G401.6 (cell line): ENCODE results near the gene SSC5D.
"Not testable (repeated sequence)": the region's sequence is repeated elsewhere in the genome, so short reads cannot be mapped to it uniquely, and the experiment has no call there.

Experiments used
- FAIRE-seq: peaks from 2 replicates; lab custom pipeline; 2012; peaks lifted over from hg19 to GRCh38; lab: Jason Lieb, UNC

The SSC5D gene

DNA sequence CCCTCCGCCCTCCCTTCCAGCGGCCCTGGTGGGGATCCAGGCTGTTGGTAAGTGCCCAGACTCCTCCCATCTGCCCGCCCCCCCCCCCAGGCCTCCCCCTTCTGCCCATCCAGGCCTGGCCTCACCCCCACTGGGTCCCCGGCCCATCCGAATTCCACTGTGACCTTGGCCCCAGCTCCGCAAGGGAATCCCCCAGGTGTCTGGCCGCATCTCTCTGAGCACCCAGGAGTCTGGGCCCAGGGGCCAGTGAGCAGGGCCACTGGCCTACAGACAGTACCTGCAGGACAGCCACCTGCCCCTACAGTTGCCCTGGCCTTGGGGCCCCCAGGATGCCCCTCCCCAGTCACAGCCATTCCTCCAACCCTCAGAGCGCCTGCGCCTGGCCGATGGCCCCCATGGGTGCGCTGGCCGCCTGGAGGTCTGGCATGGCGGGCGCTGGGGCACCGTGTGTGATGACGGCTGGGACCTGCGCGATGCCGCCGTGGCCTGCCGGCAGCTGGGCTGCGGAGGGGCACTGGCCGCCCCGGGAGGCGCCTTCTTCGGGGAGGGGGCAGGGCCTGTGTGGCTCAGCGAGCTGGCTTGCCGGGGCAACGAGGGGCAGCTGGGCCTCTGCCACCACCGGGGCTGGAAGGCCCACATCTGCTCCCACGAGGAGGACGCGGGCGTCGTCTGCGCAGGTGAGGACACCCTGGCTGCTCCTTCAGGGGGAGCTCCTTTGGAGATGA is 912 bp downstream of the SSC5D start:
- no peak for FAIRE-seq

DNA sequence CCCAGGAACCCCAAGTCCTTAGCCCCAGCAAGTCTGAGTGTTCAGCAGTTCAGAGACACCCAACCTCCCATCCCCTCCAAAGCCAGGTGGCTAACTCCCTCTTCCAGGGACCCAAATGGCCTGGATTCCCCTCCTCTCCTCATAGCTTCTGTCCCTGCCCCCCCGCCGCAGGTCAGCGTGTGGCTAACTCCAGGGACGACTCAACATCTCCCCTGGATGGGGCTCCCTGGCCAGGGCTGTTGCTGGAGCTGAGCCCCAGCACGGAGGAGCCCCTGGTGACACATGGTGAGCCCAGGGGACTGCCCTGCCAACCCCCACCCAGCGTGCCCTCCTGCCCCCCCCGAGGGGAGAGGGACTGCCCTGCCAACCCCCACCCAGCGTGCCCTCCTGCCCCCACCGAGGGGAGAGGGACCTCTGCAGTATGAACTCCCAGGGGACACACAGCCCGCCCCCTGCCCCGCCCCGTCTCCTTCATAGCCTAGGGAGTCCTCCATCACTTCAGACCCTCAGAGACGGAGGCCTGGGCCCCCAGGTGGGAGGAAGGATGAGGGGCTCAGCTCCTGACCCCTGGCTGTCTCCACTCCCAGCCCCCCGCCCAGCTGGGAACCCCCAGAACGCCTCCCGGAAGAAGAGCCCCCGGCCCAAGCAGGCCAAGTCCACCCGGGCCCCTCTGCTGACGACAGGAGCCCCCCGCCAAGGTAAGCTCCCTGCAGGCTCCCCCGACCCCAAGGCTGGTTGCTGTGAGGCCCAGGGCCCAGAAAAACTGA is 1.7 kb downstream of the SSC5D start:
- no peak for FAIRE-seq

DNA sequence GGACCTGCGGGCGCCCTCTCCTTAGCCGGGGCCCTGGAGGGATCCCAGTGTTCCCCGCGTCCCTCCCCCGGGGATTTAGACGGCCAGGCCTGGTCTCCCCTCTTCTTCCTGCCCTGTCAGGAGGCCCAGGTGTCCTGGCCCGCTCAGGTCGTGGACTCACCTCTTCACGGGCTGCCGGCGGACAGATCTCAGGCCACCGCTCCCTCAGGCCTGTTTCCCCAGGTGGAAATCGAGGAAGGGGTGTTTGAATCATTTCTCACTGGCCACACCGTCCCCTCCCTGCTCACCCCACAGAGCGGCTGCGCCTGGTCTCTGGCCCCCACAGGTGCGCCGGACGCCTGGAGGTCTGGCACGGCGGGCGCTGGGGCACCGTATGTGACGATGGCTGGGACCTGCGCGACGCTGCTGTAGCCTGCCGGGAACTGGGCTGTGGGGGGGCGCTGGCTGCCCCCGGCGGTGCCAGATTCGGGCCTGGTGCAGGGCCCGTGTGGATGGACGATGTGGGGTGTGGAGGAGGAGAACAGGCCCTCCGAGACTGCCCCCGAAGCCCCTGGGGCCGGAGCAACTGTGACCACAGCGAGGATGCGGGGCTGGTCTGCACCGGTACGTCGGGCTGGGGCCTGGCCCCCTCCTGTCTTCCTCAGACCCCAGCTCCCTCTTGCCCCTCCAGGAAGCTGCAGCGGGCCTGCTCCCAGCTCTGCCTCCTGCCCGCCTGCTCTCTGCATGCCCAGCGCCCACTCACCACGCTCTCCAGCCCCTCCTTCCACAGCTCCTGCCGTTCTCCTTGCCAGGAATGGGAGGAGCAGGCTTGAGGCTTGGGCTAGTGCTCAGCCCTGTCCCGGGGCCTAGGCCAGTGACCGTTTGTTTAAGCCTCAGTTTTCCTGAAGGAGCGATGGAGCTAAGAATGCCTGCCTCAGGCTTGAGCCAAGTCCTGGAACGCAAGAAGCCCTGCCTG is 2.5 kb downstream of the SSC5D start:
- no peak for FAIRE-seq

DNA sequence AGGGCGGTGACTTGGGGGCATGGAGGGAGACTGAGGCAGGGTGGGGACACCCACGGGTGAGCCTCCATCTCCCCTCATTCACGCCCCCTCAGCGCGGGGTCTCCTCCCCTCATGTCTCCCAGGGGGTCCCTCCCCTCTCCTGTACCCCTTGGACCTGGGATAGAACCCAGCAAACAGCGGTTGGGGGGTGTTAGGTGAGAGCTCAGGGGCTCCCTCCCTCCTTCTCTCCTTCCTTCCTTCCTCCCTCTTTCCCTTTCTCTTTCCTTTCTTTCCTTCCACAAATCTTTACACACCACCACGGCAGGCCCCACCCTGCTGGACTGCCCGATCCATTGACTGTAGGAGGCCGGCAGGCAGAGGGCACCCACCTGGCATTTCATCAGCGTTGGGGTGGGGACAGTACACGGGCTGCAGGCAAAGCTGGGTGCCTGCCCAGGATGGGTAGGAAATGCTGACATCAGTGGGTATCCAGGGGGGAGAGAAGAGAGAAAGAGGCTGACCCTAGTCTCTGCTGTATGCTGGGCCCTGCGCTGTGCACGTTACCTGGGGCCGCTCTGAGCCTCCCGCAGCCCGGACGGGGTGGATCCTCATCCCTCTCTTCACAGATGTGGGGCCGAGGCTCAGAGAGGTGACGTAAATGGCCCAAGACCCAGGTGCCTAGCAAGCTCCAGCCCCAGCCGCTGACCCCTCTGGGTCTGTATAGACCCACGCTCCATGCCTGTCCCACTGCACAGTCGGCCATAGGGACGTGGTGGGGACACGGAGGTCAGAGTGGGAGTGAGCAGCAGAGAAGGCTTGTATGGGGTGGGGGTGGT is 3.5 kb downstream of the SSC5D start:
- FAIRE-seq, result no peak

DNA sequence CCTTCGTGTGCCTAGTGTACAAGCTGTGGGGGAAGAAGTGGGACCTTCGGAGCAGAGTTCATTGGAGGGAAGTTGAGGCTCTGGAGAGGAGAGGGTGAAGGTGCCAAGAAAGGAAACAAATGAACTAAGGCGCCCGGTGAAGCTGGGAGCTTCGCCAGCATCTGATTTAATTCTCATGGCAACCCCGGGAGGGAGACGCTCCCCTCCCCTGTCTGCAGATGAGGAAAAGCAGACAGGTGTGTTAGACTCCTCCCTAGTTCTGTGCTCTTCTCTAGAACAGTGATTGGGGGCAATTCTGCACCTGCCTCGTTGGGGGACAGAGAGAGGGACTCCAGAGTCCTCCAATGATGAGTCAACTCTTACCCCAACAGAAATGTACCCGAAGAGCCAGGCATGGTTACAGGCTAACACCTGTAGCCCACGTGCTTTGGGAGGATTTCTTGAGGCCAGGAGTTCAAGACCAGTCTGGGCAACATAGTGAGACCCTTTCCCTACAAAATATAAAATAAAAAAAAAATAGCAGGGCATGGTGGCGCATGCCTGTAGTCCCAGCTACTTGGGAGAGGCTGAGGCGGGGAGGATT is 4.2 kb downstream of the SSC5D start:
- no peak for FAIRE-seq

DNA sequence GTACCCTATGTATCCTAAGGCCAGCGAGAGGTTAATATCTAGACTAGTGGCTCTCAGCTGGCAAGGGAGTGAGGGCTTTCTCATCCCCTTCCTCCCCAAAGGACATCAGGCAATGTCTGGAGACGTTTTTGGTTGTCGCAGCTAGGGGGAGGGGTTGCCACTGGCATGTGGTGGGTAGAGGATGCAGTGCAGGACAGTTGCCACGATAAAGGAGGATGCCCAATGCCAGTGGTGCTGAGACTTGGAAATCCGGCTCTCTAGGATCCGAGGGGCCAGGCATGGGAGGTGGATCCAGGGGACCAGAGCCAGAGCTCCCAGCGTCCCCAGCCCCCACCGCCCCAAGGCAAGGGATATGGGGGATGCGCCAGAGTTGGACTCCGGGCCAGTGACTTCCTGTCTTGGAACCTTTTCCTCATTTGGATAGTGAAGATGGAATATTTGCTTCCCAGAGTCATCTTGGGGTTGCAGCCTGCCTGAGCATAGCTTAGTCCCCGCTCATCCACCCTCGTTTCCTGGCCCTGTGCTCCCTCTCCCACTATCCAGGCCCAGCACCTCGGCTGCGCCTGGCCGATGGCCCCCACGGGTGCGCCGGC is 4.9 kb downstream of the SSC5D start:
- FAIRE-seq, result no peak

DNA sequence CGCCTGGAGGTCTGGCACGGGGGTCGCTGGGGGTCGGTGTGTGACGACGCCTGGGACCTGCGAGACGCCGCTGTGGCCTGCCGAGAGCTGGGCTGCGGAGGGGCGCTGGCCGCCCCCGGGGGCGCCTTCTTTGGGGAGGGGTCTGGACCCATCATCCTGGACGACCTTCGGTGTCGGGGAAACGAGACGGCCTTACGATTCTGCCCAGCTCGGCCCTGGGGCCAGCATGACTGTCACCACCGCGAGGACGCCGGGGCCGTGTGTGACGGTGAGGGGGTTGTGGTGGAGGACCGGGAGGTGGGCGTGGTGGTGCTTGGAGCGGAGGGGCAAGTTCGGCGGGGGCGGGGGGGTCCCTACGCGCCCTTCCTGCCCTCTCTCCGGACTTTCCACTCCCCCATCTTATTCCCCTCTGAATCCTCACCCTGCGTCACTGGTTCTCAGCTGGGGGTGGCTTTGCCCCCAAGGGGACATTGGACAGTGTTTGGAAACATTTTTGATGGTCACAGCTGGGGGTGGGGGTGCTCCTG is 5.5 kb downstream of the SSC5D start:
- no peak for FAIRE-seq

DNA sequence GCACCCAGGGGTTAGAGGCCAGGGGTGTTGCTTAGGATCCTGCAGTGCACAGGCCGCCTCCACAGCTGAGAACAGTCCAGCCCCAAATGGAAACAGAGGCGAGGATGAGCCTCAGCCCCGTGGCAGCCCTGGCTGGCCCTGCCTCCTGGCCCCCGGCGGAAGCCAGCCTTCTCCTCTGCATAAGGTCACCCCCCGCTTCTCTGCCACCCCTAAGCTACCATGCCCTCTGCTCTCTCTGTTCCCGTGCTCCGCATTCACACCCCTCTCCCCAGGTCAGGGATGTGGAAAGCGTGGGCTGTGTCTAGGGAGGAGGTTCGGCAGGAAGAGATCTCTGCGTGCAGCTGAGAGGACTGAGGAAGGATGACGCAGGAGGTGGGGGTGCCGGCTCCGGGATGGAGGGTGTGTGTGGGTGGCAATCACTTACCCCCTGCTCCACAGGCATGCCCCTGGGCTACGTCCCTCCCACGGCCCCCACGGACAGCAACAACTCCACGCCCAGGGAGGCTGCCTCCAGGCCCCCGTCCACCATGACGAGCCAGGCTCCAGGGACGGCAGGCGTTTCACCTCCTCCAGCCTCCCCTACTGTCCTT is 6.0 kb downstream of the SSC5D start:
- FAIRE-seq, result no peak

DNA sequence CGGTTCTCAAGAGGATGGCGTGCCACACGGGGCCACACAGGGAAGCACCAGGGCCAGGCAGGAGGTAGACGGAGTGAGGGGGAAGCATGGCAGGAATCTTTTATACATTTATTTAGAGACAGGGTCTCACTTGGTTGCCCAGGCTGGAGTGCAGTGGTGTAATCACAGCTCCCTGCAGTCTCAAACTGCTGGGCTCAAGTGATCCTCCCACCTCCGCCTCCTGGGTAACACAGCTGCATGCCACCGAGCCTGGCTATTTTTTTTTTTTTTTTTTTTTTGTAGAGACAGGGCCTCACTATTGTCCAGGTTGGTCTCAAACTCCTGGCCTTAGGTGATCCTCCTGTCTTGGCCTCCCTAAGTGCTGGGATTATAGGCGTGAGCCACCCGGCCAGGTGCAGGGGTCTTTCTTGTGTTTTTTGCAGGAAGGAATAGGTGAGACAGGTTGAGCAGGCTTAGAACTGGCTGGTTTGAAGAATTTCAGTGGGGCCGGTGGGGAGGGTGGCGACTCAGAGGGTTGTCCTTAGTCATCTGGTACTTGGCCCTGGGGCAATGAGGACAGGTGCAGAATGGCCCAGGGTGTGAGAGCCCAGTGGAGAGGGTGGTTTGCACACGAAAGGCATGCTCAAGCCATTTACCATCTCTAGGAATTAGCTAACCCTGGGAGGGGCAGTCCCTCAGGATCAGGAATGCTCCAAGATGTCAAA is 7.6 kb downstream of the SSC5D start:
- no peak for FAIRE-seq

DNA sequence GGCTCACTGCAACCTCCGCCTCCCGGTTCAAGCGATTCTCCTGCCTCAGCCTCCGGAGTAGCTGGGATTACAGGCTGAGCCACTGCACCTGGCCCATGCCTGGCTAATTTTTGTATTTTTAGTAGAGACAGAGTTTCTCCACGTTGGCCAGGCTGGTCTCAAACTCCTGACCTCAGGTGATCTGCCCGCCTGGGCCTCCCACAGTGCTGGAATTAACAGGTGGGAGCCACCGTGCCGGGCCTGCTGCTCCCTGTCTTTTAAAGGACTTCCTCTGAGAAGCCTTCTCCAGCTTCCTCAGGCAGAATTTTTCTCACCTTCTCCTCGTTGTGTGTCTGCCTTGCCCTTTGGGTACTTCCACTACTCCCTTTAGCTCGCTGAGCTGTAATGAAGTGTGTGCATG is 8.6 kb downstream of the SSC5D start:
- not testable (repeated sequence) for FAIRE-seq

DNA sequence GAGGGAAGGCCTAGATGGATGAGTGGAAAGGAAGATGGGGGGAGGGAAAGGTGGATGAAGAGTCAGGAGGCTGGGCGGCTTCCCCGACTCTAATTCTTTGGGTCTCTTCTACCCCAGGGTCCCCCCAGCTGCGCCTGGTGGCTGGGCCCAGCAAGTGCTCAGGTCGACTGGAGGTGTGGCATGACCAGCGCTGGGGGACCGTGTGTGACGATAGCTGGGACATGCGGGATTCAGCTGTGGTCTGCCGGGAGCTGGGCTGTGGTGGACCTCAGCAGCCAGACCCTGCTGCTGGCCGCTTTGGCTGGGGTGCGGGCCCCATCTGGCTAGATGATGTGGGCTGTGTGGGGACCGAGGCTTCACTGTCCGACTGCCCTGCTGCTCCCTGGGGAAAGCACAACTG is 9.5 kb downstream of the SSC5D start:
- FAIRE-seq, result no peak

DNA sequence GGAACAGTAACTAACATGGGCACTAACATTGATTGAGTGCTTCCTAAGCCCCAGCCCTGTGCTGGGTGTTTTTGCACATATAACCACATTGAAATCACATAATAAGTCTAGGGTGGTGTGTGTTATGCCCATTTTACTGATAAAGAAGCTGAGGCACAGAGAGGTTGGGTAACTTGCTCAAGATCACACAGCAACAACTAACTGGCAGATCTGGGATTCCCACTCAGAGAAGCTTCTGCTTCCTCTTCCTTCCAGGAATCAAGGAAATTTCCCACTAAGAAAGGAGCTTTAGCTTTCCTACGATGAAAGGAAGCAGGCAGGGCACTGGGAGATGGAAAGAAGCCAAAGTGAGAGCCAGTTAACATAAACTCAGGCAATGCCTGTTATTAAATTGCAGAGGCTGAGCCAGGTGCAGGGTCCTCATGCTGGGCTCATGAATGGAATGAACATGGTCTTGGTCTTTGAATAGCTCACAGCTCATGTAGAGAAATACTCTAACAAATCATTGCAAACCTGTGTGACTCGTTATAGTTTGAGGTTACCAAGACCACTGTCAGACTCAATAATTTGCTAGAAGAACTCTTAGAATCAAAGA is 10.1 kb downstream of the SSC5D start:
- FAIRE-seq, result no peak

DNA sequence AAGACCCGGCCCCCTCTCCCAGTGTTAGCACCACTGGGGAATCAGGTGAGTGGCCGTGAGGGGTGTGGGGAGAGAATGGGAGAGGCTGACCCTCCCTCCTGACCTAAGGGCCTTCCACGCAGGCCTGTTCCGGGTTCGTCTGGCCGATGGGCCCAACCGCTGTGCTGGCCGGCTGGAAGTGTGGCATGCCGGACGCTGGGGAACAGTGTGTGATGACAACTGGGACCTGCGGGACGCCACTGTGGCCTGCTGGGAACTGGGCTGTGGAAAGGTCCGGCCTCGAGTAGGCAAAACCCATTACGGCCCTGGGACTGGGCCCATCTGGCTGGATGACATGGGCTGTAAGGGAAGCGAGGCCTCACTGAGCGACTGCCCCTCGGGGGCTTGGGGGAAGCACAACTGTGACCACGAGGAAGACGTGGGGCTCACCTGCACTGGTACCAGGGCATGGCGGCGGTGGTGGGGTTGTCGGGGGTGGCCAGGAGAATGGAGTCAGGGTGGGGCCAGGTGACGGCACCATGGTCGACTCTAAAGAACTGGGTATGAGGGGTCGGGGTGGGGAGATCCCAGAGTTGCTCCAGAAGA is 12.2 kb downstream of the SSC5D start:
- no peak for FAIRE-seq

DNA sequence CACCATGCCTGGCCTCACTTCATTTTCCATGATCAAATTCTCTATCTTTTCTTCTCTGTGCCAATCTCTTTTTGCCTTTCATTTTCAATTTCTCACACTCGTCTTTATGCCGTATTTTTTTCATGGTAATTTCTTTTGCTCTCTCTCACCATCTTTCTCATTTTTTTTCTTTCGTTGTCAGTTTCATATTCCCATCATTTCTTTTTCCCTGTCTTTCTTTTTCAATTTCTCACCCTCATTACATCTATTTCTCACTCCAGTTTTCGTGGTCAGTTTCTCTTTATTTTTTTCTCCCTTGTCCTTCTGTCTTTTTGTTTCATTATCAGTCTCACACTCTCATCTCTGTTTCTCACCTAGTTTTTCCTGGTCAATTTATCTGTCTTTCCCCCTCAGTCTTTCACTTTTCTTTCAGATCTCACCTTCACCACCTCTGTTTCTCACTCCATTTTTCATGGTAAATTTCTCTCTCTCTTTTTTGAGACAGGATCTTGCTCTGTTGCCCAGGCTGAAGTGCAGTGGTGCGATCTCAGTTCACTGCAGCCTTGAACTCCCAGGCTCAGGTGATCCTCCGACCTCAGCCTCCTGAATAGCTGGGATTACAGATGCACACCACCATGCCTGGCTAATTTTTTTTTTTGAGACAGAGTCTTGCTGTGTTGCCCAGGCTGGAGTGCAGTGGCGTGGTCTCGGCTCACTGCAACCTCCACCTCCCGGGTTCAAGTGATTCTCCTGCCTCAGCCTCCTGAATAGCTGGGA is 14.1 kb downstream of the SSC5D start:
- no peak for FAIRE-seq

DNA sequence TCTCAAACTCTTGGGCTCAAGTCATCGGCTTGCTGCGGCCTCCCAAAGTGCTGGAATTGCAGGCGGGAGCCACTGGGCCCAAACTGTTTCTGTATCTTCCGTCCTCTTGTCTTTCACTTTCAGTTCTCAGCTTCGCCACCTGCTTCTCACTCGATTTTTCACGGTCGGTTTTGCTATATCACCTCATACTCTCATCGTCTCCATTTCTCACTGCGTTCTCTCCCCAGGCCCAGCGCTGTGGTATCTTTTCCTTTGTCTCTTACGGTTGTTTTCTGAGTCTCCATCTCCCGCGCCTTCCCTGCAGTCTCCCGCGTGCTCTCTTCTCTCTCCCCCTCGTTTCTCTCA is 14.9 kb downstream of the SSC5D start:
- FAIRE-seq, result no peak

DNA sequence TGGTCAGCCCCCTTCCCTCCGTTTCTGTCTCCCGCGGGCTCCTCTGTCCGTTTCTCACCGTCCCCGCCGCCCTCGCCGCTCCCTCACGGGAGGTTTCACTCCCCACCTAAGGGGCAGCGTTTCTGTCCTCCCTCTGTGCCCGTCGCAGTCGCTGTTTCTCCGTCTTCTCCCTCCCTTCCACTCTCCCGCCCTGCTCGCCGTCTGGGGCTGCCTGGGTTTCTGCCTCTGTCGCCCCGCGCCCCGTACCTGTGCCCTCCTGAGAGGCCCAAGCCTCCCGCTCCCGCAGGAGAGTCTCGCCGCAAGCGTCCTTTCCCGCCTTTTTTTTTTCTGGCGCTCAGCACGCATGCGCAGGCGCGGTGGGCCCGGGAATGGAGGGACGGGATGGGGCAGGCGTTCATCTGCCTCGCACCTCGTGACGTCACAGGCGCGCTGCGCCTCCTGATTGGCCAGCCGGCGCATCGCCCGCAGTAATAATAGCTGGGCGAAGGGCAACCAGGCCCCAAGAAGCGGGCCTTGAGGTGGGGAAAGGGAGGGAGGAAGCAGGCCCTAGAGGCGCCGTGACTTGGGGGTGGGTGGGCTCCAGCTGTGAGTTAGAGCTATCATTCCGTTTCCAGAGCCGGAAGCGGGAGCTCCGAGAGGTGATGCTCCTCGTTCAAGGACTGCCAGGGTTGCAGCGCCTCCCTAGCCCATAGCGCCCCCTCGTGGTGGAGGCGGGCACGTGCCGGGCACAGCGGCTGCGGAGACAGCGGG is 15.4 kb downstream of the SSC5D start:
- peak; percentile 75 for FAIRE-seq

DNA sequence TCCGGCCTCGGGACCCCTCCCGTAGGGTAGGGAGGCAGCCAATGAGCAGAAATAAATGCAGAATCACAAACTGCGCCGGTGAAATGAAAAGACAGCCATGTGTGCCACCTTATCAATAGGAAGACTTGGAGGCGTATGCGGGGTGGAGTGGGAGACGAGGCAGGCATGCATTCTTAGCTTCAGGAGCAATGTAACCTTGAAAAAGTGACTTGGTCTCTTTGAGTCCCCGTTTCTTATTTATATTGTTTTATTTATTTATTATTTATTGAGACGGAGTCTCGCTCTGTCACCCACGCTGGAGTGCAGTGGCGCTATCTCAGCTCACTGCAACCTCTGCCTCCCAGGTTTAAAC is 16.0 kb downstream of the SSC5D start:
- FAIRE-seq, result no peak

DNA sequence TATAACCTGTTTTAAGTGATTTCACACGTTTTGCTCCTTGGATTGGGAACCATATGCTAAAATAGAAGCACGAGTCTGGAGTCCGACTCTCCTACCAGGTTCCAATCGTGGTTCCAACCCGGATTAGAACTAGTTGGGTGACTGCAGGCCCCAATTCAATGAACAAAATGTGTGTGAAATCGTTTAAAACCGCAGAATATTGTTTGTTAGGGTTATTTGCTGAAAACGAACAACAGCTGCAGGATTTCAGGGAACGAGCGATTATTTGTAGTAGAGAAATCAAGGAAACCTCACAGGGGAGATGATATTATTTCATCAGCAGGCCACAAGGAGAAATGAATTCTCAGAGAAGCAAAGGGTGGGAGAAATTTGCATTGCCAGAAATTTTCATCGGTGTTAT is 16.7 kb downstream of the SSC5D start:
- no peak for FAIRE-seq
